HG03442 (cell line): Measurements from ENCODE around the gene KCTD17.

Experiments used
- ATAC-seq: cut with Tn5 transposase; IDR thresholded peaks from one replicate; pipeline ENCODE4 v1.9.1; 2021; ENCODE audit warnings: mild to moderate bottlenecking, moderate library complexity; ENCODE audit not compliant: unreplicated experiment

Gene KCTD17

DNA sequence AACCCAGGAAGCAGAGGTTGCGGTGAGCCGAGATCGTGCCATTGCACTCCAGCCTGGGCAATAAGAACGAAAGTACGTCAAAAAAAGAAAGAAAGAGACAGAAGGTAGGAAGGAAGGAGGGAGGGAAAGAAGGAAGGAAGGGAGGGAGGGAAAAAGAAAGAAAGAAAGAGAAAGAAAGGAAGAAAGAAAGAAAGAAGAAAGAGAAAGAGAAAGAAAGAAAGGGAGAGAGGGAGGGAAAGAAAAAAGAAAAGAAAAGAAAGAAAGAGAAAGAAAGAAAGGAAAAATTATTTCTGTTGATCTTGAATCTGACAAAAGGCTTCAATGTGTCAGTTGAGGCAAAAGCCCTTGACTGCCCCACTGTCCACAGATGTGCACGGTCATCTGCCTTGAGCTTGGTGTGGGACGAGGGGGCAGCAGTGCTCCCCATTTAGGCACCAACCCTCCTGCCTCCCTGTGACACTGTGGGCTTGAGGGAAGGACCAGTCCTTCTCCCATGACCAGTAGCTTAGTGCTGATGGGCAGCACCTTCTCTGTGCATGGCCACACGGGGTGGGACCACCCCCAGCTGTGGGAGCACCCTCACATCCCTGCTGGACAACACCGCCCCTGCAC is 24.4 kb downstream of the KCTD17 start:
- no peak for ATAC-seq

DNA sequence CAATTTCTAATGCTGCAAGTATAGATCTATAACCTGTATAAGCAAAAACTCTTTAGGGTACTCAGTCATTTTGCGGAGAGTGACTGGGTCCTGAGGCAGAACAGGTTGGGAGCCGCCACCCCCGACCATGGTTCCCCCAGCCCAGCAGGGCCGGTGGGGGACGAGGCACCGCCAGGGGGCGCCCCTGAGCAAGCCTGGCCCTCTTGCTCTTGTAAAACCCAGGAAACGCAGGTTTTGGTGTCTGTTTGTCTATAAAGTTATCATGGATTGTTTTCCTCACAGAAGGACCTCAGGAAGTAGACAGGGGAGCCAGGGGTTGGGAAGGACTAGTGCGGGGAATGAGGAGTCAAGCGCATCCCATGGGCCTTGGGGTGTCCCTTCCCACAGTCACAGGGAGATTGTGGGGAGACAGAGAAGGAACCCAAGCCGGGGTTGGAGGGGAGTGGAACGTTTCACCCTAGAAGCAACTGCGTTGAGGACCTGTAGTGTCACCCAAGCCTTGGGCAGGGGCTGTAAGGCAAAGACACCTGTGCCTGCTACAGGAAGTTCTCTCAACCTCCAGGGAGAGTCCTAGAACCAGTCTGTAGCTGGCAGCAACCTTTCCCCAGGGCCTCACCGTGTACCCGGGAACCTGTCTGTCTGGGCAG is 26.4 kb downstream of the KCTD17 start:
- no peak for ATAC-seq

DNA sequence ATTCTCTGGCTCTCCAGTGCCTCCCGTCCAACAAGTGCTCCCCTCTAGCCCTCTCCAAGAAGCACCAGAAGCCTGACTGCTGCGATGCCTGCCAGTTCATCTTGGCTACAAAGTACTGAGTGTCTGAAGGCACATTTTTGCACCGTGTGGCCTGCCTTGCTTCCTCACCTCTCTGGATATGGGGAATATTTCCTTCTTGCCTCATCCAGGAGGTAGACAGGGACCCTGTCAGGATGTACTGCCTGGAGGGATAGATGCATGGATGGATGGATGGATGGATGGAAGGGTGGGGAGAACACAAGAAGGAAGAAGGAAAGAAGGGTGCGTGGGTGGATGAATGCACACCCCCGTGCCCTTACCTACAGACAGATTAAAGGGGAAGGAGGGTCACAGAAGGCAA is 27.6 kb downstream of the KCTD17 start:
- ATAC-seq: no peak

DNA sequence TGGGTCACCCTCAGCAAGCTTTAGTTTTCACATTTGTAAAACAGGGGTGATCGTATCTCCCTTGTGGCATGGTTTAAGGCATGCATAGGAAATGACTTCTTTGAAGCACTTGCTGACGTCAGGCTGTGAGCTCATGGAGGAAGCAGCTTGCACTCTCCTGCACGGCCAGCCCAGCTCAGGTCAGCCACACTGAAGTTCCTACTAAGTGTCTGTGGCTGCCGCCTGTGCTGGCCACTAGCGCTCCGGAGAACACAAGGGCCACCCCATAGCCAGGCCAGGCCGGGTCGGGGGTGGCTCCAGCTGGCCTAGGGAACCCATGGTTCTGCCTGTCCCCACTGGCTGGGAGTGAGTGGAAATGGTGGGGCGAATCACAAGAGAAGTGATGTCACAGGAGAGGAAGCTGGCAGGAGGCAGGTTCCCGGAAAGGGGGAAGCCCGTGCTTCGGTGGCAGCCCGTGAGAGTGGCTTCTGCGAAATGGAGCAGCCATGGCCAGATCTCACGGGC is 28.2 kb downstream of the KCTD17 start:
- no peak for ATAC-seq

DNA sequence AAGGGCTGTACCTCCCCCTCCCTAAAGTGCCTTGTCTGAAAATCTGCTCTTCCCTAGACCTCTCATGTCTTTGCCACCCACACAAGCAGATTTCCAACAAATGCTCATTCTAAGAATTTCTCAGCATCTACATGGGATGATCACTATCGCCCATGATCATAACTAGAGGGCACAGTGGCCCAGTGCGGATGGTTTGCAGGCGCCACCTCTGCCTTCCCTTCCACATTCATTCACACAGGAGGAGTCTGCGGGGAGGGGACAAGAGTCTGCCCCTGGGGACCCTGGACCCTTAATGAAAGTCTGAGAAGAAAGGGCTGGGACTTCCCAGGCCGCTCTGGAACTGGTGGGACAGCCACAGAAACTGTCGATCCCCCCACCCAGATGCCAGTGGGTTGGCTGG is 28.9 kb downstream of the KCTD17 start:
- ATAC-seq: no peak

DNA sequence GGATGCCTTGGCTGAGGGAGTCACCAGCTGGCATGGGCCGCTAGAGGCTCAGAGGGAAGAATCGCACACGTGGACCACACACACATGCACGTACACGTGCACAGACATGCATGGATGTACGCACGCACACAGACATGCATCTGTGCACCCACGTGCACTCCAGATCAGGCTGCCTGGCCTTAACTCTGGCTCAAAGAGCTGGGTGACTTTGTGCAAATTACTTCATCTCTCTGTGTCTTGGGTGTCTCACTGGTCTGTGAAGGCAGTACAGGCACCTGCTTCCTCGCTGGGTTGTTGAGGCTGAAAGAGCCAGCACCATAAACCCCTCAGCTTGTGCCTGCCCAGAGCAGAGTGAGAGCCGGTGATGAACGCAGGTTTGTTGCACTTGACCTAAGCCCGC is 29.3 kb downstream of the KCTD17 start:
- no peak for ATAC-seq

DNA sequence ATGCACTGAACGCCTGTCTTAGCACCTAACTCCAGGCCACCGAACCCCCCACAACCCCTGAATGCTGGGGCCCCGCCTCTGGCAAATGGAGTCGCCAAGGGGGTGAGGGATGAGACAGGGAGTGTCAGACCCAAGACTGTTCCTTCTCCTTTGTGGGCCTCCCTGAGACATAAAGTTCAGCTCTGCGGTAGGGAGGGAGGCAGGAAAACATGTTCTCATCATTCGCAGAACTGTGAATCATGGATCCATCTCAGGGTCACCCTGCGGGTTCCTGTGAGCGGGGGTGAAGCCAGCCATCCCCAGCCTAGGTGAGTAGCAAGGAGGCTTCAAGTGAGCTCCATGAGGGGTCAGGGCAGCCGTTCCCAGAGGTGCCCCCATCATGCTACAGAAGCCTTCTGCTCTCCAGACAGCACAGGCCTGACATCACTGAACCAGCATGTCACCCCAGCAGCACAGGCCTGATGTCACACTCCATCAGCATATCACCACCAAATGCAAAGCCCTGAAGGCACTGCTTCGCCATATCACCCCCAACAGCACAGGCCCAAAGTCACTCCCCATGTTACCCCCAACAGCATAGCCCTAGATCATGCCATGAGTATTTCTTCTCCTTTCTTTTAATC is 30.8 kb downstream of the KCTD17 start:
- no peak for ATAC-seq

DNA sequence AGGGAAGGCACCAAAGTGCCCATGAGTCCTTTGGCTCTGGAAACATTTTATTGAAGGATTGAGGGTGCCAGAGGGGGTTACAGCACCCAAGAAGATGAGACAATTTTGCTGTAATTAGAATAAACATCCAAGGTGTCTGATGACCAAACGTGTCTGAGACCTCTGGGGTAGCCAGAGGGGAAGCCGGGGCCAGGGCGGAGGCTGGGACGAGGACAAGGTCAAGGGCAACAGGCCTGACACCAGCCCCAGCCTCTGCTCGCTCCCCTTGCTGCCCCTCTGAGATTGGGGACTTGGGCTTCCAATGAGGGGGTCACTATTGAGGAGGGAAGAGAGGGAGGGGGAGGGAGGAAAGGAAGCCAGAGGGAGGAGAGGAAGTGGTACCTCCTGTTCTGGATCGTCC is 32.4 kb downstream of the KCTD17 start:
- ATAC-seq: no peak

DNA sequence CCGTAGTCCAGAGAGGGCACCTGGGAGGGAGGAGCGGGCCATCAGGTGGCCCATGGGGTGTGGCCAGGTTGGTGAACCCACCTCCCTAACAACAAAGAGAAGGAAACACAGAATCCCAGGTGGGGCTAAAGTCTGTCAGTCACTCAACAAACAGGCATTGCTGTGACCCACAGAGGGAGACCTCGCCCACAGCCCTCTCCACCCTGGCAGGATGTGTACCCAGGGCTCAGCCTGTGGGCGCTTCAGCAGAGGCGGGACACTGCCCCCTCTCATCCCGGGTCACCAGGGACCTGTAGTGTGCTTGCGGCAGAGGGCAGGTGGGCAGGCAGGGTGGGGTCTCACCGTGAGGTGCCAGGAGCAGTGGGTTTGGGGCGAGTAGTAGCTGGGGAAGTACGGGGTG is 32.8 kb downstream of the KCTD17 start:
- no peak for ATAC-seq

DNA sequence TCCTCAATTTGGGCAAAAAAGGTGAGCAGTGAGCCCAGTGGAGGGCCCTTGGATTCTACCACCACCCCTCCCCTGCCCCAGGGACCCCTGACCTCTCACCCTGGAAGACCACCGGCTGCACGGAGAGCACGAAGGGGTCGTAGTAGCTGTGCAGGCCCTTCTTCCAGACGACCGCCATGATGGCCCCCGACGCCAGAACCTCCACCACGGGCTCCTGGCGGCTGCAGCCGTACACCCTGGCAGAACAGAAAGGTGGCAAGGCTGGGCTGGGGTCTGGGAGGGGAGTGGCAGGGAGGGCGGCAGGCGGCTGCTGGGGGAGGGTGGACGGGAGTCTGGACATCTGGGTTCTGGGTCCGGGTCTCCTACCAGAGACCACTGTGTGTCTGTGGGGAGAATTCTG is 34.6 kb downstream of the KCTD17 start:
- no peak for ATAC-seq

DNA sequence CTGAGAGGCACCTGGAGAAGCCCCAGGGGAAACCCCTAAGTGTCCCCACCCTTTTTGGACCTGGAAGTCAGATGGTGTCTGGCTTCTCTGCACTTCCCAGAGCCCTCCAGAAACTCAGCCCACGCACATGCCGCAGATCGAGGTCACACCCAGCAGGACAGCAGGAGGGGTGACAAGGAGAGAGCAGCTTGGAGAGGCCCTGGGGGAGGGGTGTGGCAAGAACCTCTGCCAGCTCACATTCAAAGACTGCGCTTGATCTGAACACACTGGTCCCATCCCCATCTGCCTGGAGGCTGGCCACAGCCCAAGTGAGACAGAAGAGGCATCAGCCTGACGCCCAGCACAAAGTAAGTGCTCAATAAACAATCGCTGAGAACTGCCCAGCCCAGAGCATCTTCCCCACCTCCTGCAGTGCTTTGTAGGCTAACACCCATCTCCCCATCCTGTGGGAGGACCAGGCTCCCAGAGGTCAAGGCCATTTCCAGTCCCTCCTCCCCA is 36.6 kb downstream of the KCTD17 start:
- ATAC-seq: no peak

DNA sequence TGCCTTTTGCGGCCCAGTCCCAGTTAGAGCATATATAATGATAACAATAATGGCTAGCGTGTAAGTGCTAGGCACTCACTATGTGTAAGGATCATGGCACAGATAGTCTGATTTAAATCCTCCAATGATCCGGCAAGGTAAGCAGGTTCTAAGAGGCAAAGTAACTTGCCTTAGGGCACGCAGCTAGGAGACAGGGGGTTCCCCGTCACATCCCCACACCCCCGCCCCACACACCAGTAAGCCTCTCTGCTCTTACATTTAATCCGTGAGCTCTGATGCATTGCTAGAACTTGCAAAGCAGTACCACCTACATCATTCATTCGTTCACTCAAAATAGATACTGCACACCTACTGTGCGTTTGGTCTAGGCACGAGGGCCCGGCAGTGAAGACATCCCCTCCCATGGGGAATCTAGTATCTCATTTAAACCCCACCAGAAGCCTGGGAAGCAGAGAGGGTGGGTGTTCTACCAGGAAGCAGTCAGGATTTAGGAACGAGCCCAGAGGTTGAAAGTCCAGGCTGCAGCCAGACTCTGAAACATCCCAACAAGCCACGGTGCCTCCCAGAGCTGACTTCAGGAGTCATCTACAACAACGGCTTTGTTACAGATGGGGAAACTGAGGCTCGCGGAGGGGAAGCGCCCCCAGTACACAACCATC is 37.3 kb downstream of the KCTD17 start:
- ATAC-seq: no peak

DNA sequence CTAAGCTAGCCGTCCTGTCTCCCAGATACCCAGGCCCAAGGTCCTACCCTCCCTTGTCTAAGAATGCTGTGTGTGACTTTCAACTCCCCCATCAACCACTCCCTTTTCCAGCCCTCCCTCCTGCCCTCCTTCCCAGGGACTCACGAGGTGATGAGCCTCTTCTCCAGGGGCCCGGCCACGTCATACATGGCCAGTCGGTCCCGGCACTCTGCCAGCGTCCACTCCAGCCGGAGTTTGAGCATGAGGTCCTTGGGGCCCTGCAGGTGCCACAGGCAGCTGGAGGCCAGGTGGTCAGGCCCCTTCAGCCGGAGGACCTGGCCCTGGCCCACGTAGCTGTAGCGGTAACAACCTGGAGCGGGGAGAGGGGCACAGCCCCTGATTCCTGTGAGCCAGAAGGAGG is 37.9 kb downstream of the KCTD17 start:
- ATAC-seq: no peak

DNA sequence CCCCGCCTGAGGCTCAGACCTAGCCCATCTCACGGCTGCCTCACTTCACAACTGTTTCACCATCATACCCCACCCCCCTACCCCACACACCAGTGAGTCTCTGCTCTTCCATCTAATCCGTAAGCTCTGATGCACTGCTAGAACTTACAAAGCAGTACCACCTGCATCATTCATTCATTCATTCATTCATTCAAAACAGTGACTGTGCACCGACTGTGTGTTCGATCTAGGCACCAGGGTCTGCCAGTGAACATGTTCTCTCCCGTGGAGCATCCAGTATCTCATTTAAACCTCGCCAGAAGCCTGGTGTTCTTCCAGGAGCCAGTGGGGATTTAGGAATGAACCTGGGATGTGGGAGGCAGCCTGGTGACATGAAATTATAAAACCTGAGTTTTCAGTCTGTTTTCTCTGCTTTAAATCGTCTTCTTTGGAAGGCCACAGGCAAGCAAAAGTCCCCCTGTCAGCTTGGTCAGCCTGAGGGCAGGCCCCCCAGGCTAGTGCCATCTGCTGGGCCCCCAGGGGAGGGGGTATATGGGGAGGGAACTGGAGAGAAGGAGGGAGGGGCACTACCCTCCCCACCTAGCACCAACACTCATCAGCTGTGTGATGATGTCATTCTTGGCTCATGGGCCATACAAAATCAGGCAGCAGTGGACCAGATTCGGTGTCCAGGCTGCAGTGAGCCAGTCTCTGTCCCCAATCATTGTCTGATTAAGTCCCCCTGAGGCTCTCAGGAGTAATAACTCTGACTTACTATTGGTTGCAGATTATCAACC is 39.6 kb downstream of the KCTD17 start:
- no peak for ATAC-seq

DNA sequence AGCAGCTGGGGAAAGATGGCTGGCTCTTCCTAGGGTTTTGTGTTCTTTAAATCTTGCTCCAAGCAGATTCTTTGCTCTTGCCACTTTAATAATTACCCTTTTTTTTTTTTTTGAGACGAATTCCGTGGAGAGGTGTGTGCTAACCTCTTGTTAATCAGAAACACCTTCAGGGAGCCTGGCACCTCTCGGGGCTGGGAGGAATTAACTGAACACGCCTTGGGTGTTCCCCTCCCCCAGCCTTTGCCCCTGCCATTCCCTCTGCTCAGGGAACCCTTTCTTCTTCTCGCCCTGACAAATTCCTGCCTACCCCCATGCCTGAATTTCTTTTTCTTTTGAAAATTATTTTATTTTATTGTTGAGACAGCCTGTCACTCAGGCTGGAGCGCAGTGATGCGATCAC is 40.5 kb downstream of the KCTD17 start:
- ATAC-seq: no peak

DNA sequence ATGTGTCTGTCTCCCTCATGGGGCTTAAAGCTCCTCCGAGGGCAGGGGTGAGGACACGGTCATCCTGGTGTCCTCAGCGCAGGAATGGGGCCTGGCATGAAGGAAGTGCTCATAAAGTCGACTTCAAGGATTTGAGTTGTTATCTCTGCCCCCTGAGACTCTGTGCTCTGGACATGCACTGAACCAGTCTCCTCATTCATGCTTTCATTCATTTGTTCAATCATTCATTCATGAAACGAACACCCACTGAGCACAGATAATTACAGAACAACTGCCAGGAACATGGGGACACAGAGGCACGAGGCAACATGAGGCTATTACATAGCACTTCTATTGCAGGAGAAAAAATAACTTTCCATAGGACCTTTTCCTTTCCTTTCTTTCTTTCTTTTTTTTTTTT is 41.5 kb downstream of the KCTD17 start:
- ATAC-seq: no peak

DNA sequence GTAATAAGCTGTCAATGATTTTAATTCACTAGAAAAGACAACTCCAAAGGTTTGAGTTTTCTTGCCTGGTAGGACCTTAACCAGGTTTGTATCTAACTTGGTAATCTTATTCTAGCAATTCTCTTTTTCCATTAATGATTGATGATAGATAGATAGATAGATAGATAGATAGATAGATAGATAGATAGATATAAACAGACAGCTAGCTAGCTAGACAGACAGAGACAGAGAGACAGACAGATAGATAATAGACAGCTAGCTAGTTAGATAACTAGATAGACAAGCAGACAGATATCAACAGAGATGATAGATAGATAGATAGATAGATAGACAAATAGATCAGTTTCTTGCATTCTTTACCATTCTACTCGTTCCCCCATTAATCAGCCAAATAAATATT is 42.7 kb downstream of the KCTD17 start:
- ATAC-seq: no peak

DNA sequence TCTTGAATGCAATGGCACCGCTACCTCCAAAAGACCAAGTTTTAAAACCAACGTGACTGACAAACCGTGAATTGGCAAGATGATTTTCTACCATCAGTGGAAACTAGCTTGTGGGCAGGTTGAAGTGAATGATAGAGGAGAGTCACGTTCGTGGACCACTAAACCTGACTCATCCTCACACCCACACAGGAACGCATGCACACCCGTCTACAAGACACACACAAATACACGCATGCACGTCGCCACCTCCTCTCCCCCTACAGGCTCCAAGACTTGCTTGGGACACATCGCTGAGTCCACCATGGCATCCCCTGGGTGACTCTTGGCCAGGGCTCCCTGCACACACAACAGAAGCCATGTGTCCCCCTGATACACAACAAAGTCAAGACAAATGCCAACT is 43.6 kb downstream of the KCTD17 start:
- ATAC-seq: no peak

DNA sequence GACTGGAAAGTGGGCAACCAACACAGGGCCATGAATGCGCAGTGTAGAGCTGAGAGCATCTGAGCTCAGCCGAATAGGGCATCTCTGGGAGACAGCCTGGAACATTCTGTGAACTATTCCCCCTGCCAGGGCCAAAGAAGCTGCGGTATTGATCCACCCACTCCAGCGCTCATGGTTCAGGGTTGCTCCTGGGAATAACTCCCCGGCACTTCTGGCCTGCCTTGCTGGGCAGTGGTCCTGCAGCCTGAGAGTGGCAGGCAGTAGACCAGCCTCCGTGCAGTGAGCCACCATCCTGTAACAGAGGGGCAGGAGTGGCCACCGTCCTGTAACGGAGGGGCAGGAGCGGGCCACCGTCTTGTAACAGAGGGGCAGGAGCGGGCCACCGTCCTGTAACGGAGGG is 45.8 kb downstream of the KCTD17 start:
- ATAC-seq: no peak

DNA sequence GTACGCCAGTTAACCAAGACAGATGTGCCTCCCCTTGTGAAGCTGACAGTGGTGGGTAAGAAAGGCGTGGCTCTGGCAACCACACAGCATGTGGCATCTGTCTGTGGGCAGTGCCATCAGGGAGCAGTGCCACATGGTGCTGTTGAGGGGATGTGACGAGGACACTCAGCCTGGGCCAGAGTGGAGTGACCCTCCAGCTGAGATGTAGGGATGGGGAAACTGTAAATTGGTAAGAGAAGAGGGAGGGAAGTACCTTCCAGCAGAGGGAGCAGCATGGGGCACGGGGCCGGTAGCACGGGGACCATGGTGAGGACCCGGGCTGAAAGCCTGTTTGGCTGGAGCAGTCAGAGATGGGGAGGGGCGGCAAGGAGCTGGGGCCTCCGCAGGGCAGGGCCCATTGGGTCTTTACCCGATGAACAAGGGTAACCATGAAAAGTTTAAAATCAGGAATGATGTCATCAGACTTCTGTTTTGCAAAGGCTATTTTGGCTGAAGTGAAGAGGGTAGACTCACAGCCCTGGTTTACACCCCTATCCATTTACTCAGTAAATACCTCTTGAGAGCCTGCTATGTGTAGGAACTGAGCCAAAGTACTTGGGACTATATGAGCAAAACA is 47.5 kb downstream of the KCTD17 start:
- no peak for ATAC-seq
